B cell (primary cell): Measurements from ENCODE around the gene CALY. TPM values are rescaled to one million over a fixed set of nuclear protein-coding genes. Genes with fewer than 3 reads are reported as not detected.
A peak's percentile ranks its signal among the peaks of the same experiment; 100 is the strongest.

Source experiments
- ATAC-seq: fragments of 200-7000 bp; cut with Tn5 transposase; one replicate; pipeline ENCODE4 v1.10.0; 2021; ENCODE audit warnings: low read depth, mild to moderate bottlenecking, moderate number of reproducible peaks, moderate library complexity
- CTCF ChIA-PET: fragments of 350-600 bp; sonication (Branson Sonifier 250); formaldehyde crosslinking; loops from one replicate; lab custom pipeline; 2021; ENCODE audit warnings: antibody characterized with exemption, inconsistent platforms; lab: Charles Lee
- POLR2A ChIA-PET: fragments of 350-600 bp; sonication (Branson Sonifier 250); formaldehyde crosslinking; loops from one replicate; lab custom pipeline; 2021; ENCODE audit warnings: antibody characterized with exemption; lab: Charles Lee
- DNase-seq: peaks from one replicate; pipeline ENCODE4 v3.0.0; 2013
- H2AFZ ChIP-seq: 2 replicates; pipeline ENCODE4 v1.6.1; 2012; ENCODE audit warnings: mild to moderate bottlenecking, low read depth, low read length; ENCODE audit not compliant: insufficient read depth, poor library complexity, severe bottlenecking
- H3K27ac ChIP-seq, 2 donors: 1 replicate in 1 of 2; 2 replicates in 1 of 2; pipeline ENCODE4 v1.5.1; 2012 to 2013; ENCODE audit warnings: low read length in 2 of 2, mild to moderate bottlenecking in 2 of 2, moderate library complexity in 1 of 2
- H3K27me3 ChIP-seq, 4 experiments: fragments of 200-600 bp in 1 of 4; sonication (generic) in 1 of 4; replicated peaks in 1 of 4; 1 replicate in 2 of 4; 2 replicates in 2 of 4; pipeline versions ENCODE4 v1.6.1 to v1.7.0; 2013 to 2016; ENCODE audit warnings: low read length in 3 of 4, mild to moderate bottlenecking in 2 of 4, mixed read lengths in 1 of 4, moderate library complexity in 1 of 4; ENCODE audit not compliant: insufficient read depth in 4 of 4, control insufficient read depth in 3 of 4; ENCODE audit errors: control extremely low read depth in 1 of 4
- H3K36me3 ChIP-seq, 2 experiments: replicated peaks in 1 of 2; 1 replicate in 1 of 2; 2 replicates in 1 of 2; pipeline versions ENCODE4 v1.6.1 to v1.7.1; 2013; ENCODE audit warnings: low read length in 1 of 2; ENCODE audit not compliant: insufficient read depth in 2 of 2, control insufficient read depth in 1 of 2; ENCODE audit errors: control extremely low read depth in 1 of 2, extremely low read depth in 1 of 2
- H3K4me1 ChIP-seq, 2 donors: fragments of 200-600 bp in 1 of 2; sonication (generic) in 1 of 2; 1 replicate in 1 of 2; 2 replicates in 1 of 2; pipeline versions ENCODE4 v1.5.1 to v1.6.1; 2013 to 2017; ENCODE audit warnings: low read length in 2 of 2; ENCODE audit not compliant: control insufficient read depth in 2 of 2, insufficient read depth in 2 of 2
- H3K4me2 ChIP-seq: replicated peaks from 2 replicates; pipeline ENCODE3; 2012; ENCODE audit warnings: mild to moderate bottlenecking, low read depth, low read length; ENCODE audit not compliant: poor library complexity, severe bottlenecking
- H3K4me3 ChIP-seq, 5 experiments: fragments of 200-600 bp in 1 of 5; sonication (generic) in 1 of 5; 1 replicate in 3 of 5; 2 replicates in 2 of 5; pipeline versions ENCODE4 v1.5.1 to v1.7.0; 2011 to 2016; ENCODE audit warnings: low read length in 4 of 5, mild to moderate bottlenecking in 4 of 5, low read depth in 2 of 5, control low read depth in 1 of 5, moderate library complexity in 1 of 5; ENCODE audit not compliant: insufficient read depth in 1 of 5; ENCODE audit errors: control extremely low read depth in 1 of 5, extremely low read depth in 1 of 5
- H3K79me2 ChIP-seq: fragments of 200-600 bp; sonication (generic); one replicate; pipeline ENCODE4 v1.6.0; 2016; ENCODE audit warnings: low read length; ENCODE audit not compliant: control insufficient read depth, insufficient read depth
- H3K9ac ChIP-seq: fragments of 200-600 bp; sonication (generic); 2 replicates; pipeline ENCODE4 v1.6.1; 2017; ENCODE audit warnings: mild to moderate bottlenecking, low read length, moderate library complexity
- H3K9me3 ChIP-seq, 3 donors: one replicate each; pipeline versions ENCODE4 v1.6.1 to v1.7.1; 2013; ENCODE audit warnings: low read length in 2 of 3; ENCODE audit not compliant: control insufficient read depth in 2 of 3, insufficient read depth in 1 of 3; ENCODE audit errors: control extremely low read depth in 1 of 3
- H4K20me1 ChIP-seq: 2 replicates; pipeline ENCODE4 v1.6.0; 2012; ENCODE audit warnings: mild to moderate bottlenecking, low read length; ENCODE audit not compliant: insufficient read depth, control insufficient read depth, poor library complexity, severe bottlenecking
- H3K27ac Mint-ChIP-seq: one replicate; pipeline ENCODE4 v1.8.0; 2021; ENCODE audit warnings: mixed read lengths
- H3K27me3 Mint-ChIP-seq: one replicate; pipeline ENCODE4 v1.8.0; 2021; ENCODE audit warnings: mixed read lengths
- H3K4me1 Mint-ChIP-seq: one replicate; pipeline ENCODE4 v1.8.0; 2021; ENCODE audit warnings: mixed read lengths
- H3K4me3 Mint-ChIP-seq: one replicate; pipeline ENCODE4 v1.8.0; 2021; ENCODE audit warnings: mixed read lengths
- H3K9me3 Mint-ChIP-seq: one replicate; pipeline ENCODE4 v1.8.0; 2022; ENCODE audit warnings: mixed read lengths; ENCODE audit not compliant: insufficient read depth
- EZH2 ChIP-seq: IDR thresholded peaks from 2 replicates; pipeline ENCODE4 v1.6.1; 2012; ENCODE audit warnings: borderline replicate concordance, low read depth, mild to moderate bottlenecking, moderate library complexity, low read length; ENCODE audit not compliant: insufficient read depth, poor library complexity, severe bottlenecking
- WGBS: methylation state at CpG from one replicate; pipeline ENCODE4 v1.1.5; 2013; ENCODE audit warnings: missing lambda C conversion rate; ENCODE audit not compliant: insufficient coverage; 5-methylcytosine and 5-hydroxymethylcytosine counted together
- intact Hi-C: fragments of 100-400 bp; cut with micrococcal nuclease; formaldehyde crosslinking; loops from one replicate; pipeline ENCODE4 v1.10.0; 2022
- polyA minus RNA-seq: library from RNA; depleted of rRNA, polyadenylated mRNA; stranded (reverse); fragments of >200 nt; gene quantifications from 2 replicates; pipeline ENCODE4 v1.2.3, GENCODE V29; 2012
- polyA plus RNA-seq: library from polyadenylated mRNA; depleted of rRNA; stranded (reverse); fragments of >200 nt; gene quantifications from 2 replicates; pipeline ENCODE4 v1.2.3, GENCODE V29; 2012
- total RNA-seq, 2 donors: library from RNA; stranded (reverse); fragments of 120-200 nt in 1 of 2; gene quantifications; 1 replicate in 1 of 2; 2 replicates in 1 of 2; pipeline versions ENCODE4 v1.2.3 to v1.2.4, GENCODE V29; 2013 to 2022
- TF ChIP-seq, protein P1 (sequence below): fragments of 200-600 bp; IDR thresholded peaks from one replicate; pipeline ENCODE4 v1.8.0; 2022; ENCODE audit warnings: antibody characterized with exemption, mild to moderate bottlenecking

Gene CALY, protein sequence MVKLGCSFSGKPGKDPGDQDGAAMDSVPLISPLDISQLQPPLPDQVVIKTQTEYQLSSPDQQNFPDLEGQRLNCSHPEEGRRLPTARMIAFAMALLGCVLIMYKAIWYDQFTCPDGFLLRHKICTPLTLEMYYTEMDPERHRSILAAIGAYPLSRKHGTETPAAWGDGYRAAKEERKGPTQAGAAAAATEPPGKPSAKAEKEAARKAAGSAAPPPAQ
- not detected in 2 replicates for total RNA-seq
- total RNA-seq (2013), result not detected
- 0.21 and 0.72 TPM in 2 replicates for polyA plus RNA-seq
- not detected in 2 replicates for polyA minus RNA-seq

DNA sequence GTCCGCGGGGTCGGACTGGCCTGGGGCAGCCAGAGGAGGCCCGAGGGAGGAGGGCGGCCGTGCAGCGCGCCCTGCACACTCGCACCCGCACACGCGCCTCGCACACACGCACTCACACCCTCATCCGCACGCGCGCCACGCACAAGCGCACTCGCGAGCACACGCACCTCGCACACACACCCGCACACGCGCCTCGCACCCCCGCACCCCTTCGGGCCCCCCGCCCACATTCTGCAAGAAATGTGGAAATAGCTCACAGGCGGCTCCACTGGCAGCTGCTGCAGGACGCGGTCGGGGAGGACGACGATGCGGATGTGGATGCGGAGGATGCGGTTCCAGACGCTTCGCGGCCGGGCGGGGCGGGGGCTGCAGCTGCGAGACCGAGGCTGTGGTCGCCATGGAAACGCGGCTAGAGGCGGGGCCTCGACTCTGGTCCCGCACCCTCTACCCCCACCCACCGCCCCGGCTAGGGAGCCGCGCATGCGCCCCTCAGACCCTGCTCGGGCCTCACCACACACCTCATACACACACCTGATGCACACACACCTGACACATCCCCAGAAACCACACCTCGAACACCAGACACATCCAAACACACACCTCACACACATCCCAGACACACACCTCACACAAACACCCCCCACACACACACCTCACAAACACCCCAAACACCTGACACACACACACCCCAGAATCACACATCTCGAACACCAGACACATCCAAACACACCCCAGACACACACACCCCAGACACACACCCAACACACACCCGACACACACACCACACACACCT lies at the start of gene CALY:
Gene CALY, minus strand, starts transcription at position 320 of the 793 bp plus-strand sequence. CDS start 7,907 bp downstream, outside the sequence.
- Histone ChIP-seq H3K36me3 (no peaks in the 10 kb centered on the region), H3K4me3 (peak within 1 kb of the TSS in 4 of 5 experiments; percentile 40 to 51 (median 46)), H3K27ac (no peak within 1 kb of the TSS), H4K20me1 (no peaks in the 10 kb centered on the region), H3K27me3 (peaks cover 0 to 60% (median 37%) of the 10 kb centered on the region in 4 experiments), H3K4me2 (peak within 1 kb of the TSS; percentile 98), H3K79me2 (no peaks in the 10 kb centered on the region), H3K4me1 (peaks cover 35 to 44% of the 10 kb centered on the region in 2 donors), H3K9me3 (peaks cover 0 to 26% (median 0%) of the 10 kb centered on the region in 3 donors), H3K9ac (peak within 1 kb of the TSS; percentile 65), H2AFZ (peak within 1 kb of the TSS; percentile 55)
- DNase-seq (peak; percentile 81), ATAC-seq (peak; percentile 34)
- H3K27ac Mint-ChIP-seq, result peak within 1 kb of the TSS; percentile 70
- H3K4me3 Mint-ChIP-seq, result peak within 1 kb of the TSS; percentile 93
- ChIA-PET CTCF (no interaction called here), POLR2A (interaction anchor here (0.8 kb wide), 1 partner anchor 733 kb away, joined by 3 read pairs; no protein-coding TSS in a partner anchor)
- no peaks in the 10 kb centered on the region for H3K9me3 Mint-ChIP-seq
- peaks cover 10% of the 10 kb centered on the region for H3K4me1 Mint-ChIP-seq
- TF ChIP-seq EZH2, result peak; percentile 47
- TF ChIP-seq, protein P1, sequence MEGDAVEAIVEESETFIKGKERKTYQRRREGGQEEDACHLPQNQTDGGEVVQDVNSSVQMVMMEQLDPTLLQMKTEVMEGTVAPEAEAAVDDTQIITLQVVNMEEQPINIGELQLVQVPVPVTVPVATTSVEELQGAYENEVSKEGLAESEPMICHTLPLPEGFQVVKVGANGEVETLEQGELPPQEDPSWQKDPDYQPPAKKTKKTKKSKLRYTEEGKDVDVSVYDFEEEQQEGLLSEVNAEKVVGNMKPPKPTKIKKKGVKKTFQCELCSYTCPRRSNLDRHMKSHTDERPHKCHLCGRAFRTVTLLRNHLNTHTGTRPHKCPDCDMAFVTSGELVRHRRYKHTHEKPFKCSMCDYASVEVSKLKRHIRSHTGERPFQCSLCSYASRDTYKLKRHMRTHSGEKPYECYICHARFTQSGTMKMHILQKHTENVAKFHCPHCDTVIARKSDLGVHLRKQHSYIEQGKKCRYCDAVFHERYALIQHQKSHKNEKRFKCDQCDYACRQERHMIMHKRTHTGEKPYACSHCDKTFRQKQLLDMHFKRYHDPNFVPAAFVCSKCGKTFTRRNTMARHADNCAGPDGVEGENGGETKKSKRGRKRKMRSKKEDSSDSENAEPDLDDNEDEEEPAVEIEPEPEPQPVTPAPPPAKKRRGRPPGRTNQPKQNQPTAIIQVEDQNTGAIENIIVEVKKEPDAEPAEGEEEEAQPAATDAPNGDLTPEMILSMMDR, result no peak
- 19% methylated on average over 61 of the region's 63 CpGs for WGBS
- intact Hi-C loops, result no loop called here
- peaks cover 18% of the 10 kb centered on the region for H3K27me3 Mint-ChIP-seq
